ENCODE measurements around the gene EVX2.

DNA sequence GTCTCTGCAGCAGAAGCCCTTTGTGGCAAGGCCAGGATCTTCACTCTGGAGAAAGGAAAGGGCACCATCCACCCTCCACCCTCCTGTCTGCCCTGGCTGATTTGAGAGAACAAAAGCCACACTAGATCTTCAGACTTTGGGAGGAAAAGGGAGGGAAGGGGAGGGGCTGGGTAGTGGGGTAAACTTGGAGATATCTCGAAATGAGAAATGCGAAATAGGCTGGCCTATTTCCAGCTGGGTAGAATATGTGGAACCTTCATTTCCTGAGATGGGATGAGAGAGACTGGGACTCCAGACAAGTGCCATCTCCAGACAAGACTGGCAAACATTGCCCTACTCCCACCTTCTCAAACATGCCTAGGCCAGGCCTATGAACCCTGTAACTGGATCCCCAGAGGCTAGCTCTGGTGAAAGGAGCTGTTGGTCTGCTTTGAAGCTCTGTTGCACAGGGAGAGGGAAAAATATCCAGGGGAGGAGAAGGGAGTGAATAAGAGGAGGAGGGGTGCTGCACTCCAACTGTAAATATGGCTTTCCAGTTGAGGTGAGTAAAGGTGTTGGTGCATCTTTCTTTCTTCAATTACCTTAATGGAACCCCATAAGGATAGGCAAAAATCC is 17.6 kb upstream of the EVX2 start:
- TF ChIP-seq, protein P1, sequence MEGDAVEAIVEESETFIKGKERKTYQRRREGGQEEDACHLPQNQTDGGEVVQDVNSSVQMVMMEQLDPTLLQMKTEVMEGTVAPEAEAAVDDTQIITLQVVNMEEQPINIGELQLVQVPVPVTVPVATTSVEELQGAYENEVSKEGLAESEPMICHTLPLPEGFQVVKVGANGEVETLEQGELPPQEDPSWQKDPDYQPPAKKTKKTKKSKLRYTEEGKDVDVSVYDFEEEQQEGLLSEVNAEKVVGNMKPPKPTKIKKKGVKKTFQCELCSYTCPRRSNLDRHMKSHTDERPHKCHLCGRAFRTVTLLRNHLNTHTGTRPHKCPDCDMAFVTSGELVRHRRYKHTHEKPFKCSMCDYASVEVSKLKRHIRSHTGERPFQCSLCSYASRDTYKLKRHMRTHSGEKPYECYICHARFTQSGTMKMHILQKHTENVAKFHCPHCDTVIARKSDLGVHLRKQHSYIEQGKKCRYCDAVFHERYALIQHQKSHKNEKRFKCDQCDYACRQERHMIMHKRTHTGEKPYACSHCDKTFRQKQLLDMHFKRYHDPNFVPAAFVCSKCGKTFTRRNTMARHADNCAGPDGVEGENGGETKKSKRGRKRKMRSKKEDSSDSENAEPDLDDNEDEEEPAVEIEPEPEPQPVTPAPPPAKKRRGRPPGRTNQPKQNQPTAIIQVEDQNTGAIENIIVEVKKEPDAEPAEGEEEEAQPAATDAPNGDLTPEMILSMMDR (IDR thresholded peaks at IDR 0.05): no peak
- TF ChIP-seq POLR2AphosphoS5 (IDR thresholded peaks at IDR 0.05): no peak

Measured in prostate gland (tissue), 2 donors.